ENCODE measurements around the gene ATR.

Gene ATR

GRCh38 chr3:142623194-142623593 lies 44.7 kb upstream of the ATR start:
- no peak overlapping the region for H3K9ac ChIP-seq (ENCODE audit: low read length)
- no peaks in the 10 kb centered on the region for H3K79me2 ChIP-seq (ENCODE audit: low read length)
- no peak overlapping the region for H3K4me2 ChIP-seq (ENCODE audit: low read length)
- TF ChIP-seq CTCF (IDR thresholded peaks at IDR 0.05; ENCODE audit: low read depth, low read length) (no peak), EZH2phosphoT487 (IDR thresholded peaks at IDR 0.05; ENCODE audit: low read depth) (no peak)
- H3K4me1 ChIP-seq (ENCODE audit: low read length) = peaks cover 8% of the 10 kb centered on the region; the same call in 1 of the 2 replicates
- H2AFZ ChIP-seq (ENCODE audit: low read depth, low read length) = no peak overlapping the region
- no peaks in the 10 kb centered on the region for H3K36me3 ChIP-seq (replicated peaks; ENCODE audit: low read depth, low read length)
- no peaks in the 10 kb centered on the region for H3K27me3 ChIP-seq (ENCODE audit: low read depth, low read length)
- H3K27ac ChIP-seq (ENCODE audit: low read length) = no peak overlapping the region
- no peaks in the 10 kb centered on the region for H3K9me3 ChIP-seq (ENCODE audit: insufficient read depth, low read length)
- H4K20me1 ChIP-seq (ENCODE audit: insufficient read depth, low read length) = no peaks in the 10 kb centered on the region
- no peak overlapping the region for H3K4me3 ChIP-seq (ENCODE audit: low read length)

GRCh38 chr3:142622405-142622804 lies 43.9 kb upstream of the ATR start:
- Histone ChIP-seq H3K4me2 (ENCODE audit: low read length) (no peak overlapping the region), H3K4me3 (ENCODE audit: low read length) (no peak overlapping the region), H3K9me3 (ENCODE audit: insufficient read depth, low read length) (no peaks in the 10 kb centered on the region), H4K20me1 (ENCODE audit: insufficient read depth, low read length) (no peaks in the 10 kb centered on the region), H3K27me3 (ENCODE audit: low read depth, low read length) (no peaks in the 10 kb centered on the region), H3K9ac (ENCODE audit: low read length) (no peak overlapping the region), H2AFZ (ENCODE audit: low read depth, low read length) (no peak overlapping the region), H3K27ac (ENCODE audit: low read length) (no peak overlapping the region), H3K4me1 (ENCODE audit: low read length) (peaks cover 7% of the 10 kb centered on the region; the same call in 1 of the 2 replicates), H3K79me2 (ENCODE audit: low read length) (no peaks in the 10 kb centered on the region), H3K36me3 (replicated peaks; ENCODE audit: low read depth, low read length) (no peaks in the 10 kb centered on the region)
- TF ChIP-seq EZH2phosphoT487 (IDR thresholded peaks at IDR 0.05; ENCODE audit: low read depth) (no peak), CTCF (IDR thresholded peaks at IDR 0.05; ENCODE audit: low read depth, low read length) (no peak)

- H4K20me1 ChIP-seq (ENCODE audit: insufficient read depth, low read length) = no peaks in the 10 kb centered on the region
- no peak overlapping the region for H3K9ac ChIP-seq (ENCODE audit: low read length)
- no peak overlapping the region for H3K4me2 ChIP-seq (ENCODE audit: low read length)
- H3K79me2 ChIP-seq (ENCODE audit: low read length) = no peaks in the 10 kb centered on the region
- H3K36me3 ChIP-seq (replicated peaks; ENCODE audit: low read depth, low read length) = no peaks in the 10 kb centered on the region
- H3K9me3 ChIP-seq (ENCODE audit: insufficient read depth, low read length) = no peaks in the 10 kb centered on the region
- TF ChIP-seq EZH2phosphoT487 (IDR thresholded peaks at IDR 0.05; ENCODE audit: low read depth) = no peak
- no peak for TF ChIP-seq CTCF (IDR thresholded peaks at IDR 0.05; ENCODE audit: low read depth, low read length)
- H3K27me3 ChIP-seq (ENCODE audit: low read depth, low read length) = no peaks in the 10 kb centered on the region
- H3K27ac ChIP-seq (ENCODE audit: low read length) = no peak overlapping the region
- H3K4me3 ChIP-seq (ENCODE audit: low read length) = no peak overlapping the region
- no peak overlapping the region for H2AFZ ChIP-seq (ENCODE audit: low read depth, low read length)
- no peaks in the 10 kb centered on the region for H3K4me1 ChIP-seq (ENCODE audit: low read length)
Observed at GRCh38 chr3:142618917-142619461, 40.5 kb upstream of the ATR start.

- Histone ChIP-seq H3K4me2 (ENCODE audit: low read length) (no peak overlapping the region), H3K27me3 (ENCODE audit: low read depth, low read length) (no peaks in the 10 kb centered on the region), H4K20me1 (ENCODE audit: insufficient read depth, low read length) (no peaks in the 10 kb centered on the region), H3K36me3 (replicated peaks; ENCODE audit: low read depth, low read length) (no peaks in the 10 kb centered on the region), H3K4me1 (ENCODE audit: low read length) (no peaks in the 10 kb centered on the region), H3K4me3 (ENCODE audit: low read length) (no peak overlapping the region), H3K27ac (ENCODE audit: low read length) (no peak overlapping the region), H3K9me3 (ENCODE audit: insufficient read depth, low read length) (no peaks in the 10 kb centered on the region), H3K9ac (ENCODE audit: low read length) (no peak overlapping the region), H3K79me2 (ENCODE audit: low read length) (no peaks in the 10 kb centered on the region), H2AFZ (ENCODE audit: low read depth, low read length) (no peak overlapping the region)
- TF ChIP-seq EZH2phosphoT487 (IDR thresholded peaks at IDR 0.05; ENCODE audit: low read depth) (no peak), CTCF (IDR thresholded peaks at IDR 0.05; ENCODE audit: low read depth, low read length) (no peak)
Observed at GRCh38 chr3:142615171-142615570, 36.6 kb upstream of the ATR start.

Data from OCI-LY3 (cell line).